GM19438 (cell line): Measurements from ENCODE around the gene EZR.

Experiments
- ATAC-seq: cut with Tn5 transposase; IDR thresholded peaks from one replicate; pipeline ENCODE4 v1.9.1; 2021; ENCODE audit warnings: low read depth; ENCODE audit not compliant: unreplicated experiment

Gene EZR

GRCh38 chr6:158743033-158743651 is 76.0 kb downstream of the EZR start:
- no peak for ATAC-seq

- ATAC-seq: no peak
These were observed 79.5 kb downstream of the EZR start for GRCh38 chr6:158739673-158740072.

- no peak for ATAC-seq
These were observed 81.2 kb downstream of the EZR start for GRCh38 chr6:158737710-158738615.

DNA sequence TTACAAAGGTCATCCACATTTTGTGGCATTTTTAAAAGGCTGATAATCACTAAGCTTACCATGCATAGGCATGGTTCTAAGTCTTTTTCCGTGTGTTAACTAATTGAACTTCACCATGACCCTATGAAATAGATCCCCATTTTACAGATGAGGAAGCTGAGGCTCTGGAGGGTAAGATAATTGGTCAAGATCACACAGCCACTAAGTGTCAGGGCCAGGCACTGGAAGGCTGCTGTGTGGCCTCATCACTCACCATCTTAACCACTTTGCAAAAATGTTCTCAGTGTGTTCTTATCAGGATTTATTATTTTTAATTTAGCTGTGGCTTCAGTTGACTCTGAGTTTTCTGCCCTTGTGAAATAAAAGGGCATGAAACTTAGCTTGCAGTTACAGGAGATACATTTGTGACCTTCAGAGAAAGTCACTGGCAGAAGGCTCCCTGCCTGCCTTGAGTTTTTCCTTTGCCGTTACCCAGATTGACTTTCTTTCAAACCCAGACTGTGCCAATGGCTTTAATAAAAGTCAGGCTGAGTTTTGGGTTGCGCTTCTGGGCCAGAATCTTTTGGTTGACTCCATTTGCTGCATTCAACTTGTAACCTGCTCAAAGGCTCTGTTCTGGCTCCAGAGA is 82.0 kb downstream of the EZR start:
- ATAC-seq: no peak

GRCh38 chr6:158735009-158735408 is 84.2 kb downstream of the EZR start:
- ATAC-seq: no peak

DNA sequence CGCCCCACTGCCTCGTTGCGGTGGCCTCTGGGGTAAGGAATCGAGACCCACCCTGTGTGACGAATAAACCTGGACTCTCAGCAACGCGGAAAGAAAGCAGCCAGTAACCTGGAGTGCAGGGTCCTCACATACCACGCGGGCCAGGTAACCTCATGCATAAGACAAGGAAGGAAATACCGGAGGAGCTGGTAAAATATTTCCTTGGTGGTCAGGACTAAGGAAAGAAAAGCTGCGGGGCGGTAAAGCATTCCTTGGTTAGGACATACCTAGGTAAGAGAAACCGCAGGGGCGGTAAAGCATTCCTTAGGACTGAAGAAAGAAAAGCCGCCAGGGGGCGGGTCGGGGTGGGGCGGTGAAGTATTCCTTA is 88.6 kb downstream of the EZR start:
- ATAC-seq: no peak

DNA sequence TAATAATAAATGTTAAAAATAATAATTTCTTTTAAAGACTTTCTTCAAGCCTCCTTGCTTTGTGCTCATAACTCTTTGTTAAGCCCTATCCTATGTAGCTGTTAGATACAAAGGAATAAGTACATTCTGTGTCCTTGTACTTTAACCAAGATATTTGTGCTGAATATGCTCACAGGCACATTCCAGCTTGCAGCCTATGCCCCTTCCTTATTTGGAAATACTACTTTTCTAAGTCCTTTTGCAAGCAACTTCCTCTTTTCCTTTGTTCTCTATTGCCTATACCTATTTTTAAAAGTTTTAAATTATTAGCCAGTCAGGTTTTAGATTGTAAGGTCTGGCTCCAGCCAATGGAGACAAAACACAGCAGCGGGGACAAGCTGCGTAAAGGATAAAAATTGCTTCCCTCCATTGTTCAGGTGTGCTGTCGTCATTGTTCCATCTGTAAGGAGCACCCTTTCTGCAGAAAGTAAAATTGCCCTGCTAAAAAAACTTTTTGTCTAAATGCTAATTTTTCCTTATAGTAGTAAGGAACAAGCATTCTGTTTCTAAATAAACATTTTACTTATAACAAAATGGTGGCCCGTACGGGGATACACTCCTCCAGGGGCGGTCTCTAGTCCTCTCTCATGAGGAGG is 89.1 kb downstream of the EZR start:
- ATAC-seq: no peak

DNA sequence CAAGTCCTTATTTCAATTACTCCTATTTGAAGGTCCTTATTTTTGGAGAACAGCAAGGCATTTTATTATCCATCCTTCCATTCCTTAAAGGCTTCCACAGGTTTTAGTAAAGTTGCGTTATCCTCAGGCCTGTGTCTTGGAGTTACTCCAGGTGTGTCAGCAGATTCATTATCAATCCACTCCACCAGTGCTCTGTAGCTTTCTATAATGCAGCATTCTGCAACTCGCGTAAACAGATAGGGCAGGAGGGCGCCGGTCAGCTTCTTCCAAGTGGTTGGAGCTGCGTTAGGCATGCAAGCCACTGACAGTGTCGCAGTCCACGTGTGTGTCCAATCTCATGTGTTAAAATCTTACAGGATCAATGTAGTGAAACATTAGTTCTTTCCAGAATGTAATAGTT is 93.5 kb downstream of the EZR start:
- no peak for ATAC-seq

DNA sequence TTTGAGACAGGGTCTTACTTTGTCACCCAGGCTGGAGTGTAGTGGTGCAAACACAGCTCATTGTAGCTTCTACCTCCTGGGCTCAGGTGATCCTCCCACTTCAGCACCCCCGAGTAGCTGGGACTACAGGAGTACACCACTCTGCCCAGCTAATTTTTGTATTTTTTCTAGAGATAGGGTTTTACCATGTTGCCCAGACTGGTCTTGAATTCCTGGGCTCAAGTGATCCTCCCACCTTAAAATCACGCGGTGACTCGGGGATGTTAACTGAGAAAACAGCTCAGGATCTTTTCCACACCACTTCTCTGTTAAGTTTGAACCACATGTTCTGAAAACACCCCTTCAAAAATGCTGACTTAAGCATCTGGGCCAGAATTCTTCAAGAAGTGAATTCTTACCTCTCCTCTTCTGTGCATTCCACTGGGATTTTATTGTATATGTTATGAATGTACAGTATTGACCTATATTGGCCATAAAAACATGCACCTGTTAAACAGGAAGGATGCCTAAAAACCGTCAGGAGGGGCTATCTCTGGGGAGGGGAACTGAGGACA is 96.9 kb downstream of the EZR start:
- no peak for ATAC-seq

- no peak for ATAC-seq
These were observed 100.6 kb downstream of the EZR start for GRCh38 chr6:158718461-158719046.

- ATAC-seq: peak; percentile 61
These were observed 101.5 kb downstream of the EZR start for GRCh38 chr6:158717341-158718330.
